GM21723 (cell line): ENCODE measurements around the gene ADCYAP1.

Experiments used
- ATAC-seq: cut with Tn5 transposase; IDR thresholded peaks from one replicate; pipeline ENCODE4 v1.9.1; 2021; ENCODE audit warnings: mild to moderate bottlenecking, moderate library complexity; ENCODE audit not compliant: unreplicated experiment

ADCYAP1 gene

DNA sequence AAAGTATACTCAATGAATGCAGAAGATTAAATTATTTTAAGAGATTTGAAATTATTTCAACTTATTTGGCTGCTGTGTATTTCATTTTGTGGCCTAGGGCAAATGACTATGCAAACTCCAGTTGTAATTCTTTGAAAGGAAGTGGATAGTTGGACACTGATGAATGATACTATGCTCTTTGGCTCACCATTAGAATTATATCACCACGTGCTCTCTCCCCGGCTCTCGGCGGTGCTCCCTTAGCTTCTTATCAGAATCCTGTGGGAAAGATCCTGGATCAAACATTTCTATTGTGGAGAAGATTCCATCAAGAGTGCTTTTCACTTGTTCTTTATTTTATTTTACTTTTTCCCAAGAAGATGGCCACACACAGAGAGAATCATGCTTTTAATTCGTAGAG lies 55.2 kb downstream of the ADCYAP1 start:
- ATAC-seq: no peak
